Endothelial cell of umbilical vein (primary cell): ENCODE data around the gene MEX3D. TPM values are rescaled to one million over a fixed set of nuclear protein-coding genes. Genes with fewer than 3 reads are reported as not detected.
A peak's percentile ranks its signal among the peaks of the same experiment; 100 is the strongest.

Experiments used
- BruUV-seq: library from RNA; stranded (reverse); fragments of 400-500 nt; replicated peaks from 2 replicates; lab custom pipeline; 2021; lab: Mats Ljungman, UMichigan
- CTCF ChIA-PET: fragments of 300-600, 350-600 bp; sonication (Branson Sonifier 250); formaldehyde crosslinking; loops from one replicate; lab custom pipeline; 2021; ENCODE audit warnings: antibody characterized with exemption, inconsistent platforms; lab: Charles Lee
- POLR2A ChIA-PET: fragments of 300-600, 350-600 bp; sonication (Branson Sonifier 250); formaldehyde crosslinking; loops from one replicate; lab custom pipeline; 2021; ENCODE audit warnings: antibody characterized with exemption, inconsistent platforms; lab: Charles Lee
- DNase-seq: peaks from one replicate; pipeline ENCODE4 v3.0.0-alpha.2; 2011; ENCODE audit warnings: low read depth, low spot score
- FAIRE-seq: peaks from 2 replicates; lab custom pipeline; 2011; peaks lifted over from hg19 to GRCh38; lab: Jason Lieb, UNC
- H2AFZ ChIP-seq: 2 replicates; pipeline ENCODE4 v1.6.0; 2012; ENCODE audit warnings: low read depth, low read length, control low read depth, inconsistent platforms
- H3K27ac ChIP-seq: 2 replicates; pipeline ENCODE4 v1.5.1; 2011; ENCODE audit warnings: low read depth, mild to moderate bottlenecking, control low read depth, low read length, moderate library complexity; ENCODE audit not compliant: insufficient read depth
- H3K27me3 ChIP-seq, 2 experiments: 2 replicates each; pipeline versions ENCODE4 v1.6.0 to v1.6.1; 2011; ENCODE audit warnings: low read length in 2 of 2, mixed read lengths in 1 of 2; ENCODE audit not compliant: control insufficient read depth in 2 of 2, insufficient read depth in 2 of 2
- H3K36me3 ChIP-seq, 2 experiments: 2 replicates in 1 of 2; 3 replicates in 1 of 2; pipeline ENCODE4 v1.5.1; 2011; ENCODE audit warnings: low read length in 2 of 2, mild to moderate bottlenecking in 1 of 2, moderate library complexity in 1 of 2; ENCODE audit not compliant: control insufficient read depth in 2 of 2, insufficient read depth in 2 of 2; ENCODE audit errors: extremely low read depth in 1 of 2
- H3K4me1 ChIP-seq: 3 replicates; pipeline ENCODE4 v1.5.1; 2011; ENCODE audit warnings: mild to moderate bottlenecking, low read length; ENCODE audit not compliant: control insufficient read depth, insufficient read depth; ENCODE audit errors: extremely low read depth
- H3K4me2 ChIP-seq: 2 replicates; pipeline ENCODE4 v1.6.1; 2011; ENCODE audit warnings: low read length, control low read depth, mixed read lengths; ENCODE audit not compliant: insufficient read depth
- H3K4me3 ChIP-seq, 3 experiments: fragments of 200-600 bp in 1 of 3; sonication (generic), shearing (Covaris generic) in 1 of 3; replicated peaks in 1 of 3; 2 replicates each; pipeline ENCODE4 v1.5.1; 2011 to 2016; ENCODE audit warnings: control low read depth in 3 of 3, low read length in 3 of 3, mild to moderate bottlenecking in 2 of 3, inconsistent platforms in 1 of 3, low read depth in 1 of 3, moderate library complexity in 1 of 3; ENCODE audit not compliant: insufficient read depth in 1 of 3
- H3K79me2 ChIP-seq: 2 replicates; pipeline ENCODE4 v1.6.0; 2012; ENCODE audit warnings: low read length, inconsistent platforms; ENCODE audit not compliant: control insufficient read depth, insufficient read depth
- H3K9ac ChIP-seq: replicated peaks from 2 replicates; pipeline ENCODE3; 2011; ENCODE audit warnings: low read length, control low read depth; ENCODE audit not compliant: insufficient read depth; ENCODE audit errors: extremely low read depth
- H3K9me1 ChIP-seq: replicated peaks from 3 replicates; pipeline ENCODE4 v1.6.0; 2011; ENCODE audit warnings: mild to moderate bottlenecking, low read length; ENCODE audit not compliant: control insufficient read depth, insufficient read depth; ENCODE audit errors: extremely low read depth
- H3K9me3 ChIP-seq: replicated peaks from 2 replicates; pipeline ENCODE4 v1.5.1; 2012; ENCODE audit warnings: low read length, inconsistent platforms; ENCODE audit not compliant: control insufficient read depth, insufficient read depth
- H4K20me1 ChIP-seq: replicated peaks from 2 replicates; pipeline ENCODE3; 2011; ENCODE audit warnings: mild to moderate bottlenecking, low read length; ENCODE audit not compliant: control insufficient read depth, insufficient read depth; ENCODE audit errors: extremely low read depth
- EZH2 ChIP-seq: IDR thresholded peaks from 2 replicates; pipeline ENCODE4 v1.6.1; 2012; ENCODE audit warnings: borderline replicate concordance, low read depth, mild to moderate bottlenecking, moderate library complexity, low read length, inconsistent platforms; ENCODE audit not compliant: severe bottlenecking
- GATA2 ChIP-seq: IDR thresholded peaks from 2 replicates; pipeline ENCODE4 v1.7.0; 2011; ENCODE audit warnings: low read depth, mild to moderate bottlenecking, moderate library complexity, mixed read lengths, low read length; ENCODE audit not compliant: insufficient read length, insufficient read depth
- JUN ChIP-seq: IDR thresholded peaks from 2 replicates; pipeline ENCODE4 v1.6.1; 2011; ENCODE audit warnings: borderline replicate concordance, low read depth; ENCODE audit not compliant: insufficient read length, insufficient read depth
- MYC ChIP-seq: IDR thresholded peaks from one replicate; pipeline ENCODE4 v1.6.1; 2011; ENCODE audit warnings: mild to moderate bottlenecking, low read depth, low read length
- POLR2A ChIP-seq: IDR thresholded peaks from 2 replicates; pipeline ENCODE4 v1.6.1; 2012; ENCODE audit warnings: low read depth, mild to moderate bottlenecking, control low read depth, low read length
- POLR2AphosphoS5 ChIP-seq: IDR thresholded peaks from 2 replicates; pipeline ENCODE4 v1.6.1; 2012; ENCODE audit warnings: low read depth, mild to moderate bottlenecking, control low read depth, low read length, moderate library complexity; ENCODE audit not compliant: insufficient read depth
- dilution Hi-C: fragments of 300-500 bp; cut with MboI; formaldehyde crosslinking; loops from one replicate; pipeline ENCODE4 v1.15.0; 2019; ENCODE audit warnings: low sequenced_read_pairs; ENCODE audit not compliant: extremely low pct_ligation_motif_present
- intact Hi-C: fragments of 100-400 bp; cut with micrococcal nuclease; formaldehyde crosslinking; loops from one replicate; pipeline ENCODE4 v1.10.0; 2022
- polyA plus RNA-seq, 4 experiments: library from polyadenylated mRNA; depleted of rRNA in 3 of 4; stranded (reverse) in 3 of 4; unstranded in 1 of 4; fragments of >200 nt; gene quantifications; 2 replicates each; pipeline versions ENCODE4 v1.2.1 to v1.2.3, GENCODE V29; 2011 to 2012; ENCODE audit warnings: missing spikeins in 1 of 4
- total RNA-seq: library from RNA; stranded (reverse); gene quantifications from 2 replicates; pipeline ENCODE4 v1.2.3, GENCODE V29; 2021
- TF ChIP-seq, protein P1 (sequence below), 2 donors: IDR thresholded peaks; 1 replicate in 1 of 2; 2 replicates in 1 of 2; pipeline ENCODE4 v1.5.1; 2011; ENCODE audit warnings: low read length in 2 of 2, mild to moderate bottlenecking in 2 of 2, moderate library complexity in 2 of 2, control low read depth in 1 of 2, inconsistent platforms in 1 of 2, low read depth in 1 of 2; ENCODE audit not compliant: insufficient read depth in 1 of 2; ENCODE audit errors: extremely low read depth in 1 of 2
- TF ChIP-seq, protein P2 (sequence below): IDR thresholded peaks from 2 replicates; pipeline ENCODE4 v1.6.1; 2011; ENCODE audit not compliant: insufficient read depth, insufficient read length

Gene MEX3D
- total and polyA plus RNA-seq, 2 donors (not counting 3 experiments of a cell fraction or from before 2014, with no cell fraction given): 30.0 to 96.7 TPM

DNA sequence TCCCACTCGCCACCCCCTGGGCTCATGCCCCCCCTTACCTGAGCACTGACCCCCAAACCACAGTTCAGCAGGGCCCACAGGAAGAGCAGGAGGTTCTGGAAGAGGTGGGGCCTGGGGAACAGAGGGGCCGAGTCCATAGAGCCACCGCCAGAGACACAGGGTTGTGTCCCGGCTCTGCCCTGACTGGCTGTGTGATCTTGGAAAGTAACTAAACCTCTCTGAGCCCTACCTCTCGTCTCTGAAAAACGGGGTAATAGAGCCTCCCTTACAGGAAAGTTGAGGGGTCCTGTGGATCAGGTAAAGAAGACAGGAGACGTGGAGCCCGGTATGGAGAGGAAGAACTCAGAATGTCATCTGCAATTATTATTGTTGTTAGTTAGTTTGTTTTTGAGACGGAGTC, 57.3 kb downstream of the MEX3D start:
- Histone ChIP-seq H3K9ac (no peak overlapping the region), H3K4me2 (no peak overlapping the region), H3K9me3 (no peaks in the 10 kb centered on the region), H4K20me1 (no peaks in the 10 kb centered on the region), H3K27me3 (peaks cover 5 to 8% of the 10 kb centered on the region in 2 experiments), H3K4me3 (no peak overlapping the region), H2AFZ (no peak overlapping the region), H3K4me1 (no peaks in the 10 kb centered on the region), H3K36me3 (no peaks in the 10 kb centered on the region), H3K27ac (no peak overlapping the region), H3K79me2 (no peaks in the 10 kb centered on the region), H3K9me1 (no peaks in the 10 kb centered on the region)
- TF ChIP-seq GATA2 (no peak), POLR2AphosphoS5 (no peak), MYC (no peak), POLR2A (no peak)
- TF ChIP-seq, protein P1, sequence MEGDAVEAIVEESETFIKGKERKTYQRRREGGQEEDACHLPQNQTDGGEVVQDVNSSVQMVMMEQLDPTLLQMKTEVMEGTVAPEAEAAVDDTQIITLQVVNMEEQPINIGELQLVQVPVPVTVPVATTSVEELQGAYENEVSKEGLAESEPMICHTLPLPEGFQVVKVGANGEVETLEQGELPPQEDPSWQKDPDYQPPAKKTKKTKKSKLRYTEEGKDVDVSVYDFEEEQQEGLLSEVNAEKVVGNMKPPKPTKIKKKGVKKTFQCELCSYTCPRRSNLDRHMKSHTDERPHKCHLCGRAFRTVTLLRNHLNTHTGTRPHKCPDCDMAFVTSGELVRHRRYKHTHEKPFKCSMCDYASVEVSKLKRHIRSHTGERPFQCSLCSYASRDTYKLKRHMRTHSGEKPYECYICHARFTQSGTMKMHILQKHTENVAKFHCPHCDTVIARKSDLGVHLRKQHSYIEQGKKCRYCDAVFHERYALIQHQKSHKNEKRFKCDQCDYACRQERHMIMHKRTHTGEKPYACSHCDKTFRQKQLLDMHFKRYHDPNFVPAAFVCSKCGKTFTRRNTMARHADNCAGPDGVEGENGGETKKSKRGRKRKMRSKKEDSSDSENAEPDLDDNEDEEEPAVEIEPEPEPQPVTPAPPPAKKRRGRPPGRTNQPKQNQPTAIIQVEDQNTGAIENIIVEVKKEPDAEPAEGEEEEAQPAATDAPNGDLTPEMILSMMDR (IDR thresholded peaks at IDR 0.05; ENCODE audit: extremely low read depth in 1 of 2, insufficient read depth in 1 of 2, low read depth in 1 of 2, low read length in 2 of 2): no peak
- TF ChIP-seq, protein P2, sequence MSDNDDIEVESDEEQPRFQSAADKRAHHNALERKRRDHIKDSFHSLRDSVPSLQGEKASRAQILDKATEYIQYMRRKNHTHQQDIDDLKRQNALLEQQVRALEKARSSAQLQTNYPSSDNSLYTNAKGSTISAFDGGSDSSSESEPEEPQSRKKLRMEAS: no peak
- dilution Hi-C loops (no loop called here), intact Hi-C loops (loop anchor here (5.0 kb wide), 1 partner anchor 229 kb away; no protein-coding TSS in a partner anchor)
- FAIRE-seq (no peak), DNase-seq (no peak)
- ChIA-PET POLR2A (no interaction called here), CTCF (no interaction called here)
- BruUV-seq: no TSS peak

DNA sequence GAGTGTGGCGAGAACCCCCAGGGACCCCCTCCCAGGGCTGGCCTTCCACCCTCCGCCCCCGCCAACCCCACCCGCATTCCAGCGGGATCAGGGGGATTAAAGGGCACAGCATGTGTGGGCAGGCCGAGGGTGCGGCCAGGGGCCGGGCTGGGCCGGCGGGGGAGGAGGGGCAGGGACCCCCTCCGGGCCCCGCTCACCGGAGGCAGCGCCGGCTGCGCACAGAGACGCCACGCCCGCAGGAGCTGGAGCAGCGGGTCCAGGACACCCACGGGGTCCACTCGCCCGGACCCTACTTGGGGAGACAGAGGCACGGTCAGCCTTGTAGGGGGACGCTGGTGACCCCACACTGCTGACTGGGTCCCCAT, 57.7 kb downstream of the MEX3D start:
- no peak overlapping the region for H3K27ac ChIP-seq
- no peak overlapping the region for H3K4me3 ChIP-seq
- ChIA-PET POLR2A (no interaction called here), CTCF (no interaction called here)
- no peak overlapping the region for H2AFZ ChIP-seq
- no peaks in the 10 kb centered on the region for H3K36me3 ChIP-seq
- no peak overlapping the region for H3K4me2 ChIP-seq
- TF ChIP-seq EZH2 (peak; percentile 53), MYC (no peak), JUN (no peak)
- H4K20me1 ChIP-seq: no peaks in the 10 kb centered on the region
- DNase-seq: no peak
- dilution Hi-C loops (no loop called here), intact Hi-C loops (loop anchor here (5.0 kb wide), 1 partner anchor 228 kb away; no protein-coding TSS in a partner anchor)
- no peak overlapping the region for H3K9ac ChIP-seq
- no TSS peak for BruUV-seq
- no peaks in the 10 kb centered on the region for H3K79me2 ChIP-seq
- H3K27me3 ChIP-seq: peaks cover 5 to 8% of the 10 kb centered on the region in 2 experiments
- FAIRE-seq: no peak
- H3K9me3 ChIP-seq: no peaks in the 10 kb centered on the region
- no peaks in the 10 kb centered on the region for H3K4me1 ChIP-seq
- no peaks in the 10 kb centered on the region for H3K9me1 ChIP-seq
